Measurements from ENCODE around the gene NXPE1.

GRCh38 chr11:114596175-114596919 is 36.7 kb upstream of the NXPE1 start:
- TF ChIP-seq CTCF (IDR thresholded peaks at IDR 0.05), result no peak
- no peak for TF ChIP-seq EZH2 (IDR thresholded peaks at IDR 0.05; ENCODE audit: borderline replicate concordance, insufficient read depth, low read depth, low read length, poor library complexity, severe bottlenecking)

All from B cell (primary cell).